Pons (tissue), 1 donor: Measurements from ENCODE around the gene POU6F2.

Experiments
- DNase-seq: peaks from one replicate; pipeline ENCODE4 v3.0.0-alpha.2; 2016; ENCODE audit warnings: low spot score

The POU6F2 gene

DNA sequence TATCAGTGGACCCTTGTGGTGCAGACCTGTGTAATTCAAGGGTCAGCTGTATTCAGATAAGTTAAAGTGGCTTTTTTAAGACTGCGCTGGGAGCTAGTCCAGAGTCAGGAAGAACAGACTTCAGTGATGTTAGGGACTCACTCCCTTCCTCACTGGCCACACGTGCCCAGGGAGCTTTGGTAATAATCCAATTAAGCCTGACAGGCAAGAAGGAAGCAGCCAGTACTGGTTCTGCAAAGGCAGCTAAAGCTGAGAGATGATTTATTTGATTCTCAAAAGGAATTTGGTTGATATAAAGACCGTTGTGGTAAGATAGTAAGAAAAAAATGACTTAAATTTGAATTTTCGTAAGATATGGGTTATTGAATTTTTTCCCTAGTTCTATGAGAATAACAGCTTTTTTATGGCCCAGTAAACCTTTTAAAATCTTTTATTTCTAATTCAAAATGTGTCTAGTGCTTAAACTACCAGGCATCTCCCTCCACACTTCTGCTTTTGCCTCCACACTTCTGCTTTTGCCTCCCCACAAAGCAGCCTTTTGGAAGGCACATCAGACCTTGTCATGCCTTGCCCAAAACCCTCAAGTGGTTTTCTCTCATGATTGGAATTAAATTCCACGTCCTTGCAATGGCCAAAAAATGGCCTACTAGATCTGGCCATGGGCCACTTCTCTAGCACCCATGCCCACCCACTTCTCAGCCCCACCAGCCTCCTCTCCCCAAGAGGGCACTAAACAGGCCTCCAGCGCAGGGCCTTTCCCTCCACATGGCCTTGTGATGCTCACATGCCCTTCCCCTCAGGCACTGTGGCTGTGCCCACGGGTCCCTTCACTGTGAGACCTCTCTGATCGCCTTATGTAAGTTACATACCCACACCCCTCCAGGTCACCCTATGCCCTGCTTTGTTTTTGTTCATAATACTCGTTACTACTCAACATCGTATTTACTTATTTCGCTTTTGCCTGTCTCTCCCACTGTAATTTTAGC lies 92.5 kb downstream of the POU6F2 start:
- DNase-seq, result peak; percentile 33

DNA sequence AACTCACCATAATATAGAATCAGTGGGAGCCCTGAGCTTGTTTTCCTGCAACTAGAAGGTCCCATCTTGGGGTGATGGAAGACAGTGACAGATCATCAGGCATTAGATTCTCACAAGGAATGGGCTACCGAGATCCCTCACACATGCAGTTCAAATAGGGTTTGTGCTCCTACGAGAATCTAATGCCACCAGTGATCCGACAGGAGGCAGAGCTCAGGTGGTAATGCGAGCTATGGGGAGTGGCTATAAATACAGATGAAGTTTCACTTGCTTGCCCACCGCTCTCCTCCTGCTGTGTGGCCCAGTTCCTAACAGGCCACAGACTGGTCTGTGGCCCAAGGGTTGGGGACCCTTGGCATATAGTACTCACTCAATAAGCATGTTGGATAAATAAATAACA lies 93.4 kb downstream of the POU6F2 start:
- no peak for DNase-seq

DNA sequence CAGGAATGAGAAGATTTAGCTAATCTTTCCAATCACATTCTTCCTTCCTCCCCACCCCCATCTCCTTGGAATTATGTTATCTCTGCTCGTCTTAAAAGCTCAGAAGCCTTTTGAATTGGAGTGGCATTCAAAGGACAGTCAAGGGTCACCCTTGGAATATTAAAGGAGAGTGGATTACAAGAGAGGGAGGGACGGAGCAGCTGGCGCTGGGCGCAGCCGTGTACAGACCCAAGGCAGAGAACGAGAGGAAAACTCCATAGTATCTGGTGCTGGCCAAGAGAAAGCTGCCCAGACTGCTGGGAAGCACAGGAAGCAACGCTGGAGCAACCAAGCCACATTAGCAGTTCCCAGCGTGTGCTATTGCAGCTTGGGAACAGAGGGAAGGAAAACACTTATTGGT lies 95.7 kb downstream of the POU6F2 start:
- DNase-seq, result peak; percentile 22

DNA sequence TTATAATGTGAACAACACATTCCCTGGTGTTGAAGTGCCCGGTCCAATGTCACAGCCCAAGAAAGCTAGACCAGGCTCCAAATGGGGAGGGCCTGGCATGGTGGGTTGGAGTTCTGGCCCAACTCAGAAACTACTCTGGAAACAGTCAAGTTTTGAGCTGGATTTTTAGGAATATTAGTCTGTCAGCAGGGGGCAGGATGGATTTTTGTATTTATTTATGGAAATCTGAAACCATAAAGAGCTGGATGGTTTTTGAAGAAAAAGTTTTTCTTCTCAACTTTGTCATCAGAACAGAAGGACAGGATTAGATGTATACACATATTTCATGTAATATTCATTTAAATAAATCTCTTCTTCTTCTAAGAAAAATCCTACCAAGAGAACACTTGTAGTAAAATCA lies 97.5 kb downstream of the POU6F2 start:
- DNase-seq, result no peak

DNA sequence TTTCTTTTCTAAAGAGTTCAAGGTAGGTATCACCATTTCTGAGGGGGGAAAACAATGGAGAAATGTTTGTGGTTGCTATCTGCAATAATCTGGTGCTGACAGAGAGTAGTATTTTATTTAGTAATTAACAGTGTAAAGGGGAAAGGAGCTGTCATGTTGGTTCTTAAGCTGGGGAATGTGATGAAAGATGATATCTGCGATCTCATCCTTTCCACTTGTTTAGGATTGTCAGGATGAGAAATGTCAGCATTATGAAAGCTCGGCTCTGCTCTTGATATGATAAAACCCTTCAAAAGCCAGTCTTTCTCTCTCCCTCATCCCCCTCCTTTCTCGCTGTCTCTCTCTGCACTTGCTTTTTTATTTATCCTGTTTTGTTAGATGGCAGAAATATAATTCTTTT lies 106.1 kb downstream of the POU6F2 start:
- DNase-seq, result no peak

DNA sequence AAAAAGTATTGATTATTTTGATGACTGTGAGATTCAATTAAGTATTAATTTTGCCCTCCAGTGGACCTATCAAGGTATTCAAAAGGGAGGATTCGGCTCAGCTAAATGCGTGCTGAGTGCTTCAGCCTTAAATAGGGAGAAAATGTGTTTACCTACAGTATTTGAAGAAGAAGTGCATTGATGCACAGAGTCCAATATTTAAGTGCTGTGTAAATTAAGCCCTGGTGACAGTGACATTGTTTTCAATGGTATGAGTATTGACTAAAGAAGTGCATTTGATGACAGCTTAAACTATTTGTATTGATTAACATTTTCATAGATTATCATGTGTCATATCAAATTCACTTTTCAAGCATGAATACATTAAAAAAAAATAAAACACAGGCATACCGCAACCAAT lies 106.6 kb downstream of the POU6F2 start:
- no peak for DNase-seq

DNA sequence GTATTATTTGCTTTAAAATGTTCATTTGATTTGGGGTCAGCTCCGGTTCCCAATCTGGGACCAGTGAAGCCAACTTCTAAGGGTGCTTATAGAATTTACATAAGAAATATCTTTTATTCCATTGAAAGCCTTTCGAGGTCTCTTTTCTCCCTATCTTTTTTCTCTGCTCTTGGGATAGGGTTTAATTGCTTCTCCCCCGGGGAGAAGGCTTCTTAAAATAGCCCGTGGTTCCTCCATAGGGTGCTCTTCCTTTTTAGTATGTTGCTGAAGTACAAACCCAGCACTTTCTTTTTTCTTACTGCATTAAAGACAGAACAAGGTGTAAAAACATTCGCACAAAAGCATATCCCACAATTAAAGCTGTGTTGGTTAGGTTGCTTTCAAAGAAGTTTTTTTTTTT lies 107.5 kb downstream of the POU6F2 start:
- DNase-seq, result no peak

DNA sequence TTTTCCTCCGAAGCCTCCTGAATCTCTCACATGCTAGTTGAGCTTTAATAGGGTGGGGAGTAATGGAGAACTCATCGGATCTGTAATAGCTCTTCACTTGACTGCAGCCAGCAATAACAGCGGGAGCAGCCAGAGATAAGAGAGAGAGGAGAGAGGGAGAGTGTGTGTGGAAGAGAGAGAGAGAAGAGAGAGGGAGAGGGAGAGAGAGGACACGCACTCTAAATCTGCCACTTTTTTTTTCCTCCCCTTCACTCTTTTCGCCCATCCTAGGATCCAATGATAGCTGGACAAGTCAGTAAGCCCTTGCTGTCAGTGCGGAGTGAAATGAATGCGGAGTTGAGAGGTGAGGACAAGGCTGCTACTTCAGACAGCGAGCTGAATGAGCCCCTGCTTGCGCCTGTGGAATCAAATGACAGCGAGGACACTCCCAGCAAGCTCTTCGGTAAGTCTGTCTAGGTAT lies 107.9 kb downstream of the POU6F2 start:
- DNase-seq, result peak; percentile 31

DNA sequence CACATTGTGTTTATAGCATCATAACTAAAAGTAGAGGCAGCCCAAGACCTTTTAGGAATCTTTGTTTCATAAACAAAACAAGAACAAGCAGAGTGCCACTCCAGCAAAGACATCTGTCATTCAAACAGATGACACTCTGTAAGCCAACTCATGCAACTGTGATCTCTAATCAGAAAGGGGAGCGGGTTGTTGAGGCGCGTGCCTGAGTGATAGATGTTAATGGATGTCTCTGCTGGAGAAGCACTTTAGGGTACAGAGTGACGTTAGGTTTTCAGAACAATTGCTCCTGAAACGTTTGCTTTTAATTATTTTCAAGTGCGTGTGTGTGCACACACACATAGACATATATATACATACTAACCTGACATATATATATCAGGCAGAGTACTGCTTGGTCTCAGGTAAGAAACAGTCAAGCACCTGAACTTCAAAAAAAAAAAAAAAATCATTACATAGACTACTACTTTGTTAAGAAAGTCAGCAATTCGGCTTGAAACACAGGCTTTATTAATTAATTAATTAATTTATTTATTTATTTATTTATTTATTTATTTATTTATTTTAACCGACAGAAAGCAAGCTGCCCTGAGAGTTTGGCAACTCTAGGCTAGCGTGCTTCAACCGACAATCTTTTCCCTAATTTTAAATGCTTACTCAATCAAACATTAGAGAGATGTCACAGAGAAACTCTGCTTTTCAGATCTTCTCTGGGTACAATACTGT lies 109.1 kb downstream of the POU6F2 start:
- DNase-seq, result no peak

DNA sequence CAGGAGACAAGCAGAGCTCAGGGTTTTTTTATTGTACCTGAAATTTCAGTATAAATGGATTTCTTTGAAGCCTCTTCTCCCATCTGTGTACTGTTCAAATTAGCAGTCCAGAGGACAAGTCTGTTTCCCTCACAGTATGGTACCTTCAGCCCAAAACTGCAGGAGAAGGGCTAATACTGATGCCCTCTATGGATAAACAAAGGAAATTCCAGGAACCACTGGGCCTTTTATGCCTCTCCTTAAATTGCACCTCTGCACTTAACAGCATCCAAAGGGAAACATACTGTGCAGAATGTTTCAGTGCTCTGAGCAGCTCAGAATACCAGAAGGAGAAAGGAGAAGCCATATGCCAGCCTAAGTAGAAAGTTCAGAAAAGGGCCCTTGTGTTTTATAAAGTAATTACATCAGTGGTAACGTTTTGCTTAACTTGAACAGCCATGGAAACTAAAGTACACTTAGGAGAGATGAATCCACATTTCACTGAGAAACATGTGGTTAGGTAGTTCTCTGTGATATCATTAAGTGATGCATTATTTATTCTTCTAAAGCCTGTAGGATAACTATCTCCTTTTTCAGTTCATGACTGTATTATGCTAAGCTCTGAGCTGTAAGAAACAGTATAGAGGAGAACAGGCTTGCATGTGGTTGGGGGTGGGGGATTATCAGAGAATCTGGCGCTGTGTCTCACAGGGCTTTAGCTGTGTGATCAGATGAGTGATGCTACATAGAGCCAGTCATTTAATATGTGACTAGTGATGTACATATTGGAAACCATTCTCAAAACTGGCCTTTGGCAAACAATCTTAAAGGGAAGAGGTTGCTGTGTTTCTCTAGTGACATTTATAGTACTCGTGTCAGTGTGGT lies 111.3 kb downstream of the POU6F2 start:
- DNase-seq, result no peak

DNA sequence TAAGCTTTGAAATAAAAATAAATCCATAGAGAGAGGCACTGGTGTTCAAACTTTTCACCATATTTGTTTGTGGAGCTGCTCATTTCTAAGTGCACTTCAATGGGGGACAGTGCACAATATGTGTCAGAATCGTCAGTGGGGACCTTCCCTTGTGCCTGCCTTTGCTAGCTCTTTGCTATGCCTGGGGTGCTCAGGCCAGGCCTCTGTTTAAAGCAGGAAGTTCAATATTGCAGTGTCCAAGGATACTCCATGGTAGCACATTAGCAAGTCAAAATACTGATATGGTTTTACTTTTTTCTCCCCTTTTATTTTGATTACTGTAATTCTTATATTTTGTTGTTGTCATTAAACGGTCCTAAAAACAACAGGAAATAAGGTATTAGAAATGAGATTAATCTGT lies 113.4 kb downstream of the POU6F2 start:
- no peak for DNase-seq

DNA sequence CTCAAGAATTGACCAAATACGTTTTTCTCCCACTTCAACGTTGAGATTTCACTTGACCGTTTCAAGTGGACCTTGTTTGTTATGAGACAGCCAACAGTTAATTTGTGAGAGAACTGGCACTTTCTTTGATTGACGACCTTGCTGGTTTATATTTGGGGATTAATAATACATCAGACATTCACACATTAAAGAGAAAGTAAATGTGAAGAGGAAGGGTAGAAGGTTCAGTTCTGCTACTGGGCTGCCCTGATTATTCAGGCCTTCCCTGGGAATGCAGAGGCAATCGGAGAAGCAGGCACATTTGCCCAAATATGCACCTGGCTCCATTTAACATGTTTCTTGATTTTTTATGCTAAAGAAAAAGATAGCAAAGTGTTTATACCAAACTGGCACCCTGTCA lies 114.1 kb downstream of the POU6F2 start:
- DNase-seq, result no peak

DNA sequence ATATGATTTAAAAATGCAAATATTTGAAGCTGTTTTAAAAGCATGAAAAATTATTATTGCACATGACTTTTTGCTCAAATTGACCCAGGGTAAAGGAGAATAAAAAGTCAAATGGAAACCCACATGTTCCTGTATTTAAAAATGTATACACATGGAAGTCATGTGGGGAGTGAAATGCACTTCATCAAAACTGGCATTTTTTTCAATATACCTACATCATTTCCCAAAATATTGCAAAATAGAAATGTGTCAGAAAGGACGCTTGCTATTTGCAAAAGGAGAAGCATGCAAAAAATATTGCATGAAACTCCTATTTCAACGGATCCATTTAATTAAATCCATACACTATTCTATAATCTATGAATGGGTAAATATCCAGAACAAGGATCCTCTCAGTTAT lies 117.0 kb downstream of the POU6F2 start:
- no peak for DNase-seq

DNA sequence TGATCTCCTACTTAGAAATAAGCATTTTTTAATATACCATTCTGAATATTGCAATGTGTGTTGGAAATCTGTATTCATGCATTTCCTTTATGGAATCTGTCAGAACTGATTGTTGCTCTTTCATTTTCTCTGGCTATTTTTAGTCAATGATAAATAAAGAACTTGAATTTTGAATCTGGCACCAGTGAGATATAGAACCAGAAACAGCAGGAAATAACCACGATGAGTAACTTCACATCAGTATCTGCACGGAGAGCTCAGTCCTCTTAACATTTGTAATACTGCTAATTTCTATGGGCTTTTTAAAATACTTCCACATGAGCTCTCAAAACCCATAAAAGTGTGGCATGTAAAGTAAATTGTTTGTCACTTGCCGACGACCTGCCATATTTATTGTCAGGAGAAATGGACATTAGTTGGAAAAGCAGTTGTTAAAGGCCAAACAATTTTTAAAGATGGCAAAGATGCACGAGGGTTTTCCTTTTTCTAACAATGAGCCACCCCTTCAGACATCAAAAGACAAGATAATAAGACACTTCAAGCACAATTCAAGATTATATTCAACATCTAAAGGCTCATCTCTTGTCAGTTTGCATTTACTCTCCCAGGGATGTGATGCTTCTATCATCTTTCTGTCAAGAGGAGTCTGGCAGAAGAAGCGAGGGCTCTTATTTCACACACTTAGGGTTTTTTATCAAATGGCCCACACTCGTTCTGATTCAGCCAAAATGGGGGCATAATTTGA lies 118.3 kb downstream of the POU6F2 start:
- DNase-seq, result no peak

DNA sequence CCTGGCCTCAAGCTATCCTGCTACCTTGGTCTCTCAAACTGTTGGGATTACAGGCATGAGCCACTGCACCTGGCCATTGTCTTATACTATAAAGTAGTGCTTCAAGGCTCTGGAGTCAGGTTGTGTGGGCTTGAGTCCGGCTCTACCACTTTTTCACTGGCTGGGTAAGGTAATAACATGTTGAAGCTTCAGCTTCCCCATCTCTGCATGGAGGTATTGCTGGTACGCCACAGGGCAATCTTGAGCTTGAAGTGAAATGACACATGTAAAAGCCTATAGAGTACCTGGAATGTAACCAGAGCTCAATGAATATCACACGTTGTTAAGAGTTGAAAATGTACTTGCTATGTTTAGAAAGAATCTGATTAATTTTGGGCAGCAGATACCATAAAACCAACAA lies 120.8 kb downstream of the POU6F2 start:
- no peak for DNase-seq

DNA sequence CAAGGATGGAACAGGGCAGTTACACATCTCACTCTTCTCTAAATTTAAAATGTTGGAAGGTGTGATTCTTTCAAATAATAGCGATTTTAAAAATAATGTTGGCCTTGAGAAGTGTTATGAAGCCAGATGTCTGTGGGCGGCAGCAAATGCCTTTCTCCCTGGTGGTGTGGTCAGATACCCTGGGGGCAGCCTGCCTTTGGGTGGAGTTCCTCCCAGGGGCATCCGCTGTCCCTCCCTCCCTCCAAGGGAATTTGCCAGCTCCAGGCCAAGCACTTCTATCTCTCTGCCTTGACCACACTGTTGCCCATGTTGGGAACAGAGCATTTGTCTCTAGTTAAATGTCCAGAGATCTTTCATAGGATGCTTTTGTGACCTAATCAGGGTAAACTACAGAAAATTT lies 121.4 kb downstream of the POU6F2 start:
- no peak for DNase-seq

DNA sequence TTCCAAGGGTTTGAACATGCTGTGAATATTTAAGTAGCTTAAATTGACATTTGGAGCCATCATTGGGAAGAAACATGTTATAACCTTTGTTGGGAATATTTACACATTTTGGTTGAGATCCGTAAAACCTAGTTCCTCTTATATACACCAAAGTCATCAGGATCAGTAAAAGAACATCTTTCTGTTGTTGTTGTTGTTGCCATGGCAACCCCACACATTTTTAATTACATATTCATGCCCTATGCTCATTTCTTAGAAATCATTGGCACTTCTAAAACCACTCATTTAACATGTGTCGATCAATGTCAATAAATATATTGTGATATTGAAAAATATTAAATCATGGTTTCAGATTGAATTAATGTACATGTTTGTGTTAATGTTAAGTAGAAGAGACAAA lies 122.6 kb downstream of the POU6F2 start:
- DNase-seq, result no peak

DNA sequence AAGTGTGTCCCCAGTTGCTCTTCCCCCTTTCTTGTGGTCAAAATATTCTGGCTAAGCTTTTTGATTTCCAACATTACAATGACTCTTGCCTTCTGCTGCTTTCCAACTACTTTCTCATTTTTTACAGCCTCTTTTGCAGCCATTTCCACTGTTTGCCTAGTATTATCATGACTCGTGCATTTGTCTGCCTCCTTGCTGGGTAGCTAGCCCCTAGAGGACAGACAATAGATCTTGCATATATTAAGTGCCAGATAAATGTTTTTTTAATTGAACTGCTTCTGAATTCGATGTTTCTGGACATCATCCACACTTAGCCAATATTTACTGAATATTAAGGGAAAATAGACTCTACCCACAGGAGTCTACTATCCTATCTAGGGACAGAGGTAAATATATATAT lies 124.5 kb downstream of the POU6F2 start:
- DNase-seq, result no peak

DNA sequence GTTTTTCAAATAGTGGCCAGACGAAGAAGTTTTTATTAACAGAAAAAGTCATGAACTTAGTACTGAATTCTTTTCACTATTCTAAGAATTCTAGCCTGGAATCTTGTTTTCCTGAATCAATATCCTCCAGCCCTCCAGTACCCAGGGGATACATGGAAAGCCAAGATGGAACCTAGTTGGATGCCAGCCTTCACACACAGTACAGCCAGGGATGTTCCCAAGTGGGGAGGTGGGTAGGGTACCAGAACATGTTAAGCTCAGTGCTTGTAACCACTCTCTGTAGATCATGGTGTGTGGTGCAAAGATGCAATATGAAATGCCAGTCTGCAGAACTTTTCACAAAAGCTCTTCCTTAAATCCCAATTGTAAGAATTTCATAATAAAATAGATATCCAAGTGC lies 128.0 kb downstream of the POU6F2 start:
- DNase-seq, result no peak

DNA sequence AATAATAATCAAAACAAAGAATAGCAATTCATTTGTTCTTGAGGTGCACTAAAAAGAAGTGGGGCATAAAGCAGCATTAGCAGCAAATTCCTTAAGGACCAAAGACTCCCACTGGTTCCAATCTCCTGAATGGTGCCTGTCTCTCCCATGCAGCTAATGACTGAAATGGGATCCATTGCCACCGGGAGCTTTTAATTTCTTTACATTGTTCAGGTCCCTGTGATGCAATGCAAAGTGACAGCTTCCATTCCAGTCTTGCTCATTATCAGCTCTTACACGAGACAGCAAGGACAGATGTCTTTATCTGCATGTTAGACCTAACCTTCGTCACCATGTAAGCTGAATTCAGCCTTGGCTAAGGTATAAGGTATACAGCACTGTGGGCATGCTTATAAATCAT lies 148.1 kb downstream of the POU6F2 start:
- DNase-seq, result no peak

DNA sequence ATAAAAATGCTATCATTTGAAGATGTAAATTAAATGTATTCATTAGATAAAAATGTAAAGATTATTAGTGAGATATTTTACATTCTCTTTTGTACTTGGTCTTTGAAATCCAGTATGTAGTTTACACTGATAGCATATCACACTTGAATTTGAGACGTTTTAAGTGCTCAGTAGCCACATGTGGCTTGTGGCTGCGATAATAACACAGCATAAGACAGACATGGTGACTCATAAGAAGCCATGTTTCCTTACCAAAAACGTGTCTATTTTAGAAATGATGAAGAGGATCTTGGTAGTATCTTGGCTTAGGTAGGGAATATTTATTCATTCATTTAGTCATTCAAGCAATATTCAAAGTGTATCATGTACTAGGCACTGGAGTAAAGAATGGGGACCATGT lies 149.3 kb downstream of the POU6F2 start:
- DNase-seq, result no peak
